GM19438 (cell line): ENCODE measurements around the gene ADGRB3.
"Not testable (repeated sequence)": the region's sequence is repeated elsewhere in the genome, so short reads cannot be mapped to it uniquely, and the experiment has no call there.

ENCODE experiments used
- ATAC-seq: cut with Tn5 transposase; IDR thresholded peaks from one replicate; pipeline ENCODE4 v1.9.1; 2021; ENCODE audit warnings: low read depth; ENCODE audit not compliant: unreplicated experiment

ADGRB3 gene

GRCh38 chr6:69378326-69378725 lies 743.2 kb downstream of the ADGRB3 start:
- no peak for ATAC-seq

DNA sequence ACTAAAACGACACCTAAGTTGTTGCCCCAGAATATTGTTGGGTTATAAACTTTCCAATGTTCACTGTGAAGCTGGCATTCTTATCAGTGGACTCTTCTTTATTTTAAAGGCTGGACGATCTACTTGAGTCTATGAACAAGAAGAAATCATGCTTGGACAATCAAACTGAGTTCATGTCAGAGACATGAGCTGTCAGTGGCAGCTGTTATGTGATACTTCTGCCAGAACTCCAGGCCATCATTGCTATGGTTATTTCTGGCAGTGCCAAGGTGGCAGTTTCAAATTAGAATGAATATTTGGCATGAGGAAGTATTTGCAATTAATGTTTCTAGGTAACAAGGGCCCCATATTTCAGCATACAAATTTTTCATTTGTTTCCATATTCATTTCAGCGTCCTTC lies 744.4 kb downstream of the ADGRB3 start:
- ATAC-seq, result no peak

DNA sequence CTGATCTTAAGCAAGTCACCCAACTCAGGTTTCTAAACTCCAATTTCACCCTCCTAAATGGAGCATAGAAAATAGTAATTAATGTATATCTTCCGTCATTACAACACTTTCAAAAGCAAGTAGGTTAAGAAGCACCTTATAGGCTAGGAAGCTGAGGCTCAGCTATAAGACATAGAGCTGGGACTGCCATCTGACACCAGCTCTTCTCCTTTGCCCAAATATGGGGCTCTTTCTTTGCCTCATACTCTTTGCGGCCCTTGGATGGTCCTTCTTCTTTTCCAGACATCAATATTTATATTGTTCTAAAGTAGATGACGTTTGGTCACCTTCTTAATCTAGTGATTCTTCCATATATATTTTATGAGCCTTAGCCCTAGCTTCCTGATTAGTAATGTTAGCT lies 748.5 kb downstream of the ADGRB3 start:
- no peak for ATAC-seq

- ATAC-seq, result no peak
Observed at GRCh38 chr6:69386426-69386825, 751.3 kb downstream of the ADGRB3 start.

- ATAC-seq, result no peak
Observed at GRCh38 chr6:69390125-69390524, 755.0 kb downstream of the ADGRB3 start.

- no peak for ATAC-seq
Observed at GRCh38 chr6:69391106-69391505, 756.0 kb downstream of the ADGRB3 start.

GRCh38 chr6:69392745-69393144 lies 757.7 kb downstream of the ADGRB3 start:
- no peak for ATAC-seq

DNA sequence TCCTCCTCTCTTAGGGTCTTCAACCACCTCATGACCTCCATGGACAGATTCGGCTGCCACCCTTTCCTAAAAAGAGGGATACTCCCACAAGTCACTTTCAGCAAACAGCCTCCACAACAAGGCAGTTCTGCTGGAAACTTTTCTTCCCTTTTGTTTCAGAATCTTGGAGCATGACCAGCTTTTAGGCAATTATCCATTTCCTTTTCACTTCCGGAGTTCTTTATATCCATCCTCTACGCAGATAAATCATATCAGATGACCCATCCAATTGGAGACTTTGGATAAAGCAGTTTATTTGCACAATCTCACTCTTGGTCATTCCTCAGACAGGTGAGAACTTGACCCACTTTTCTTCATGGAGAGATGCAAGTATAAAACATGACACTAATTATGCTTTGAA lies 763.2 kb downstream of the ADGRB3 start:
- ATAC-seq, result no peak

DNA sequence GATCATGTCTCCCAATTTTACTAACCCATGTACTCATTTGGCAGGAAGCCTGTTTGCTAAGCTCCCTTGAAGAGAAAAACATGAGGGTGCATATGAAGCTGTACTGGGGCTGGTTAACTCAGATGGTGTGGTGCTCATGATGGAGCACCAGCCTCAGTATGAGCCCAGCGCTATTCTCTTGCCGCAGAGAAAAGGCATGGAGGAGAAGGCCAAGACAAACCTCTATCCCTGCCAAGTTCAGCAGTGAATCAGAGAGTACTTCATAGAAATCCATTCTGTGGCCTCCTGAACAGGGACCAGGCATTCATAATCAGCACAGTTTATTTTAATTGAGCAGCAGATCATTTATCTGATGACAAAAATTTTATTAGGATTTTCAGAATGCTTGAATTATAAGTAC lies 763.6 kb downstream of the ADGRB3 start:
- no peak for ATAC-seq

GRCh38 chr6:69408886-69409285 lies 773.8 kb downstream of the ADGRB3 start:
- no peak for ATAC-seq

- no peak for ATAC-seq
Observed at GRCh38 chr6:69416776-69417175, 781.7 kb downstream of the ADGRB3 start.

GRCh38 chr6:69421269-69421668 lies 786.2 kb downstream of the ADGRB3 start:
- ATAC-seq, result no peak

GRCh38 chr6:69422020-69422419 lies 786.9 kb downstream of the ADGRB3 start:
- ATAC-seq, result no peak

DNA sequence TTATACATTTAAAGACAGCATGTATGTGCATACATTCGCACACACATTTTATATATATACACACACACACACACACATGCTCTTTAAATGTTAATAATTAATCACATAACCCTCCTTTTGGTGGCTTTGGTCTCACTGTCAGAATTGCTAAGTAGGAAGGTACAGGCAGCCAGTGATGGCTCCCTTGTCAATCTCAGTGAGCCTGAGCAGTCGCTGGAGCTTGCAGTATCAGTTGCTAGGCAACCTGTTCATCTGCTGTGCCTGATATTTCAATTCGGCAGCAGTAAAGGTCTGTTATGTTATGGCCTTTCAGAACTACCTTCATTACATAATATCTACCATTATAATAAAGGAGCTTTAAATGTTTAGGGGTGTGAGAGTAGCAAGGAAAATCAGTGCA lies 787.4 kb downstream of the ADGRB3 start:
- ATAC-seq, result no peak

DNA sequence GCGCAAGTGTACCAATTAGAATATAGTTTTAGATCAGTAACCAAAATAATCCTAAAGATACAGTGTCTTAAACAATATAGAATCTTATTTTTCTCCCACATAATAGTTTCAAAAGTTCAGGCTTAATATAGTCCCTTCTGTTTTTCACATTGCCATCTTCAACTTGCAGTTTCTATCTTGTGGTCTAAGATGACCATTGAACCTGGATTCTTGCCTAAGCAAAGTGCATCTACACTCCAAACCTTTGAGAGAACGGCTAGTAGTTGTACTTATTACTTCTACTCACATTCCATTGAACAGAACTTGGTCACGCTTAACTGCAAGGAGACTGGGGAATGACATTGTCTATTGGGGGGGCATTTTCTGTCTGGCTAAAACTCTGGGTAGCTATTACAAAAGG lies 788.7 kb downstream of the ADGRB3 start:
- no peak for ATAC-seq

- ATAC-seq, result no peak
Observed at GRCh38 chr6:69424581-69424980, 789.5 kb downstream of the ADGRB3 start.

DNA sequence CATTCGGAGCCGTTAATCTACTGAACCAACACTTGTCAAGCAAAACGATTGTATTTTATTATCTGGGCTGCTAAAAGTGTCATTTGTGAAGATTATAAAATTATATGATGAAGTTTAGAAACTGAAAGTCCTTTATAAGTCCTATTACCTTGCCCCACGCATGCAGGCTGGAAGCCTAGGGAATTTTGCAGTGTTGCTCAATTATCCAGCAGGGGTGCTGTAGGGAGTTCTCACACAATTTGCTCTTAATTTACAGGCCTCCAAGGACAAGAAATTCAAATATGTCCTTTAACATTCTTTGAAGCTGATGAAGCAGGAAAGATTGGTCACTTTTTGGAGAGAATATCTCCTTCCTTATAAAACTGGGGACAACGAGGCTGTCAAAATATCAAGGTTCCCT lies 792.8 kb downstream of the ADGRB3 start:
- ATAC-seq, result no peak

DNA sequence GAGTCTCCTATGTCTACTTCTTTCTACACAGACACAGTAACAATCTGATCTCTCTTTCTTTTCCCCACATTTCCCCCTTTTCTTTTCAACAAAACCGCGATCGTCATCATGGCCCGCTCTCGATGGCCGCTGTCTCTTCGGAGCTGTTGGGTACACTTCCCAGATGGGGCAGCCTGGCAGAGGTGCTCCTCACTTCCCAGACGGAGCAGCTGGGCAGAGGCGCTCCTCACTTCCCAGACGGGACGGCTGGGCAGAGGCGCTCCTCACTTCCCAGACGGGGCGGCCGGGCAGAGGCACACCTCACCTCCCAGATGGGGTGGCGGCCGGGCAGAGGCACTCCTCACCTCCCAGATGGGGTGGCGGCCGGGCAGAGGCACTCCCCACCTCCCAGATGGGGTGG lies 797.1 kb downstream of the ADGRB3 start:
- ATAC-seq, result not testable (repeated sequence)

DNA sequence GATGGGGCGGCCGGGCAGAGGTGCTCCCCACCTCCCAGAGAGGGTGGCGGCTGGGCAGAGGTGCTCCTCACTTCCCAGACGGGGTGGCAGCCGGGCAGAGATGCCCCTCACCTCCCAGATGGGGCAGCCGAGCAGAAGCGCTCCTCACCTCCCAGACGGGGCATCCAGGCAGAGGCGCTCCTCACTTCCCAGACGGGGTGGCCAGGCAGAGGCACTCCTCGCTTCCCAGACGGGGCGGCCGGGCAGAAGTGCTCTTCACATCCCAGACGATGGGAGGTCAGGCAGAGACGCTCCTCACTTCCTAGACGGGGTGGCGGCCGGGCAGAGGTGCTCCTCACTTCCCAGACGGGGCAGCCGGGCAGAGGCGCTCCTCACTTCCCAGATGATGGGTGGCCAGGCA lies 798.0 kb downstream of the ADGRB3 start:
- ATAC-seq, result not testable (repeated sequence)

GRCh38 chr6:69438113-69438512 lies 803.0 kb downstream of the ADGRB3 start:
- ATAC-seq, result no peak
